K562 (cell line): Measurements from ENCODE around the gene DDX46. TPM values are rescaled to one million over a fixed set of nuclear protein-coding genes. Genes with fewer than 3 reads are reported as not detected.

Source experiments
- ATF3 ChIP-seq, 2 experiments: fragments of 450-650 bp in 1 of 2; sonication (generic) in 1 of 2; formaldehyde crosslinking in 1 of 2; IDR thresholded peaks in 1 of 2; conservative IDR thresholded peaks in 1 of 2; 2 replicates each; pipeline versions ENCODE4 v1.6.1 to v1.8.1; 2016 to 2023; ENCODE audit warnings: mild to moderate bottlenecking in 2 of 2, moderate library complexity in 2 of 2, inconsistent platforms in 1 of 2, missing genetic modification reagents in 1 of 2
- BACH1 ChIP-seq: fragments of 200-800 bp; sonication (Bioruptor generic); IDR thresholded peaks from 2 replicates; pipeline ENCODE4 v1.6.1; 2016; ENCODE audit warnings: missing genetic modification characterization, missing compliant biosample characterization
- BHLHE40 ChIP-seq: IDR thresholded peaks from 2 replicates; pipeline ENCODE4 v1.6.1; 2011; ENCODE audit warnings: low read length, improper control_type of control experiment
- C11orf30 ChIP-seq: fragments of 450-650 bp; IDR thresholded peaks from 2 replicates; pipeline ENCODE4 v1.6.1; 2016; ENCODE audit warnings: low read depth, mild to moderate bottlenecking
- FOXJ3 ChIP-seq: sonication (generic); formaldehyde crosslinking; IDR thresholded peaks from 2 replicates; pipeline ENCODE4 v1.4.0; 2020; ENCODE audit warnings: mild to moderate bottlenecking, missing genetic modification reagents
- HDAC6 ChIP-seq: IDR thresholded peaks from 2 replicates; pipeline ENCODE4 v1.6.1; 2012; ENCODE audit warnings: low read depth, mild to moderate bottlenecking, control low read depth, inconsistent platforms, low read length, moderate library complexity
- NUFIP1 ChIP-seq: fragments of 450-650 bp; IDR thresholded peaks from 2 replicates; pipeline ENCODE4 v1.6.1; 2018; ENCODE audit not compliant: partially characterized antibody
- PHTF2 ChIP-seq: fragments of 250-450 bp; sonication (Bioruptor Pico); IDR thresholded peaks from 2 replicates; pipeline ENCODE4 v1.5.0; 2021; ENCODE audit warnings: mild to moderate bottlenecking
- POLR2A ChIP-seq: fragments of 450-650 bp; conservative IDR thresholded peaks from 2 replicates; pipeline ENCODE4 v1.6.1; 2016
- PYGO2 ChIP-seq: fragments of 450-650 bp; IDR thresholded peaks from 2 replicates; pipeline ENCODE4 v1.6.1; 2016; ENCODE audit warnings: mild to moderate bottlenecking, missing genetic modification characterization, moderate library complexity, missing compliant biosample characterization
- RHOXF2B ChIP-seq: fragments of 250-450 bp; sonication (Bioruptor Pico); conservative IDR thresholded peaks from 2 replicates; pipeline ENCODE4 v1.5.1; 2021
- SIRT6 ChIP-seq: IDR thresholded peaks from one replicate; pipeline ENCODE4 v1.6.1; 2012; ENCODE audit warnings: low read depth, mild to moderate bottlenecking, control low read depth, inconsistent platforms, low read length, moderate library complexity
- SMARCA5 ChIP-seq: fragments of 450-650 bp; IDR thresholded peaks from 2 replicates; pipeline ENCODE4 v1.6.1; 2016
- SP1 ChIP-seq: sonication (generic); formaldehyde crosslinking; IDR thresholded peaks from 2 replicates; pipeline ENCODE4 v1.8.1; 2022; ENCODE audit warnings: mild to moderate bottlenecking, missing genetic modification reagents
- TOE1 ChIP-seq, 2 experiments: fragments of 450-650 bp in 1 of 2; sonication (generic) in 1 of 2; formaldehyde crosslinking in 1 of 2; IDR thresholded peaks; 2 replicates each; pipeline versions ENCODE4 v1.7.1 to v1.8.0; 2016 to 2022; ENCODE audit warnings: borderline replicate concordance in 2 of 2, mild to moderate bottlenecking in 2 of 2, antibody characterized with exemption in 1 of 2, inconsistent platforms in 1 of 2, low read depth in 1 of 2, missing genetic modification reagents in 1 of 2, moderate library complexity in 1 of 2
- ZBTB17 ChIP-seq: fragments of 450-650 bp; formaldehyde crosslinking; IDR thresholded peaks from 2 replicates; pipeline ENCODE4 v1.4.0; 2020; ENCODE audit warnings: mild to moderate bottlenecking
- ZNF140 ChIP-seq: fragments of 250-450 bp; sonication (Bioruptor Pico); IDR thresholded peaks from 2 replicates; pipeline ENCODE4 v1.8.0; 2021; ENCODE audit warnings: moderate library complexity, mild to moderate bottlenecking, inconsistent platforms
- ZNF184 ChIP-seq: sonication (generic); formaldehyde crosslinking; IDR thresholded peaks from 2 replicates; pipeline ENCODE4 v1.5.0; 2020; ENCODE audit warnings: missing genetic modification reagents
- ZNF23 ChIP-seq: fragments of 250-450 bp; sonication (Bioruptor Pico); IDR thresholded peaks from 2 replicates; pipeline ENCODE4 v1.4.0; 2020; ENCODE audit warnings: mild to moderate bottlenecking
- ZNF707 ChIP-seq: fragments of 250-450 bp; sonication (Bioruptor Pico); conservative IDR thresholded peaks from 2 replicates; pipeline ENCODE4 v1.8.0; 2022; ENCODE audit warnings: inconsistent platforms, mild to moderate bottlenecking, moderate library complexity
- polyA plus RNA-seq, 8 experiments: library from polyadenylated mRNA; depleted of rRNA in 4 of 8; stranded (reverse) in 5 of 8; unstranded in 3 of 8; fragments of >200 nt; fragmentation: Nextera tagmentation in 2 of 8; fragmentation: Illumina TruSeq in 1 of 8; extraction: Ambion mirVana in 2 of 8; extraction: Trizol in 1 of 8; gene quantifications; 2 replicates each; pipeline versions ENCODE4 v1.2.1 to v1.2.3, GENCODE V29; 2011 to 2014; ENCODE audit warnings: inconsistent platforms in 1 of 8, missing spikeins in 1 of 8
- total RNA-seq, 7 experiments: library from RNA; depleted of rRNA in 6 of 7; stranded (reverse); fragments of >200 nt in 6 of 7; fragmentation: Illumina TruSeq in 2 of 7; extraction: Trizol in 2 of 7; gene quantifications; 2 replicates each; pipeline versions ENCODE4 v1.2.1 to v1.2.3, GENCODE V29; 2011 to 2021; ENCODE audit warnings: low replicate concordance in 1 of 7
- TF ChIP-seq, protein P1 (sequence below): sonication (generic); formaldehyde crosslinking; IDR thresholded peaks from 2 replicates; pipeline ENCODE4 v1.8.1; 2023; ENCODE audit warnings: mild to moderate bottlenecking, missing genetic modification reagents
- TF ChIP-seq, protein P2 (sequence below): sonication (generic); formaldehyde crosslinking; IDR thresholded peaks from 2 replicates; pipeline ENCODE4 v1.8.0; 2022; ENCODE audit warnings: missing genetic modification reagents, mild to moderate bottlenecking, borderline replicate concordance

The DDX46 gene
- total and polyA plus RNA-seq, 9 of the 15 experiments (the other 6 are each of a cell fraction or from before 2014, with no cell fraction given): 26.2 to 99.0 (median 76.4) TPM

DNA sequence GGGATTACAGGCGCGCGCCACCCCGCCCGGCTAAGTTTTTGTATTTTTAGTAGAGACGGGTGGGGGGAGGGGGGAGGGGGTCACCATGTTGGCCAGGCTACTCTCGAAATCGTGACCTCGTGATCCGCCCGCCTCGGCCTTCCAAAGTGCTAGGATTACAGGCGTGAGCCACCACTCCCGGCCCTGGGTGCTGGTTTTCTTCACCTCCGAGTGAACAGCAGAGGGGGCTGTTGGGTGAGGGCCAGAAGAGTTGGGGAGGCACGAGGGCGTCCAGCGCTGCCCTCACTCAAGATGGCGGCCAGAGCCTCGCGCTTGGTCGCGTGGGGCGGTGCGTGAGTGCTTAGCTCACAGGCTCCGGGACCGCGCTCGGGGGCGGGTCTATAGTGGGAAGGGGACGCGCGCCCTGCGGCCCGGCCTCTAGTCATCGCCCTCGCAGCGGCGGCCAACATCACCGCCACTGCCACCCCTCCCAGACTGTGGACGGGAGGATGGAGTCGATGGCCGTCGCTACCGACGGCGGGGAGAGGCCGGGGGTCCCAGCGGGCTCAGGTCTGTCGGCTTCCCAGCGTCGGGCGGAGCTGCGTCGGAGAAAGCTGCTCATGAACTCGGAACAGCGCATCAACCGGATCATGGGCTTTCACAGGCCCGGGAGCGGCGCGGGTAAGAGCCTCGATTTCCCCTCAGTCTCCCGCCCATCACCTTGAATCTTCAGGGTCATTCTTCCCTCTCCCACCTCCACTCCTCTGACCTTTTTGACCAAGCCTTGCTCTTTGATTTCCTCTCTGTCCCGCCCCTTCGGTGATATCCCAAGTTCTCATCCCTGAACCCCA, 20.2 kb upstream of the DDX46 start, which contains the start of gene CAMLG (continued):
- TF ChIP-seq ZNF23 (CRISPR knock-in tag) (no peak), NUFIP1 (peak; percentile 41), ZNF184 (no peak), ATF3 (IDR thresholded peaks at IDR 0.05) (no peak; the same call in 1 of the 2 replicates), ATF3 (CRISPR knock-in tag; conservative IDR thresholded peaks at IDR 0.05) (peak; percentile 54; the same call in 1 of the 2 replicates), SMARCA5 (no peak), POLR2A (peak; percentile 85), TOE1 (IDR thresholded peaks at IDR 0.05; ENCODE audit: borderline replicate concordance) (peak; percentile 86), TOE1 (CRISPR knock-in tag; IDR thresholded peaks at IDR 0.05; ENCODE audit: borderline replicate concordance, low read depth) (0 out of 2 replicates have a peak, but pooled peaks have one; percentile 44), FOXJ3 (CRISPR knock-in tag) (no peak), ZNF707 (CRISPR knock-in tag) (0 out of 2 replicates have a peak, but pooled peaks have one; percentile 20), SP1 (CRISPR knock-in tag) (peak; percentile 98), PHTF2 (CRISPR knock-in tag) (no peak), BHLHE40 (peak; percentile 88), RHOXF2B (CRISPR knock-in tag) (no peak), PYGO2 (tag) (no peak), HDAC6 (no peak), BACH1 (tag) (no peak), ZBTB17 (CRISPR knock-in tag) (peak; percentile 78), SIRT6 (no peak), C11orf30 (peak; percentile 48), ZNF140 (CRISPR knock-in tag) (no peak)
- TF ChIP-seq, protein P1, sequence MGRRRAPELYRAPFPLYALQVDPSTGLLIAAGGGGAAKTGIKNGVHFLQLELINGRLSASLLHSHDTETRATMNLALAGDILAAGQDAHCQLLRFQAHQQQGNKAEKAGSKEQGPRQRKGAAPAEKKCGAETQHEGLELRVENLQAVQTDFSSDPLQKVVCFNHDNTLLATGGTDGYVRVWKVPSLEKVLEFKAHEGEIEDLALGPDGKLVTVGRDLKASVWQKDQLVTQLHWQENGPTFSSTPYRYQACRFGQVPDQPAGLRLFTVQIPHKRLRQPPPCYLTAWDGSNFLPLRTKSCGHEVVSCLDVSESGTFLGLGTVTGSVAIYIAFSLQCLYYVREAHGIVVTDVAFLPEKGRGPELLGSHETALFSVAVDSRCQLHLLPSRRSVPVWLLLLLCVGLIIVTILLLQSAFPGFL: no peak
- TF ChIP-seq, protein P2, sequence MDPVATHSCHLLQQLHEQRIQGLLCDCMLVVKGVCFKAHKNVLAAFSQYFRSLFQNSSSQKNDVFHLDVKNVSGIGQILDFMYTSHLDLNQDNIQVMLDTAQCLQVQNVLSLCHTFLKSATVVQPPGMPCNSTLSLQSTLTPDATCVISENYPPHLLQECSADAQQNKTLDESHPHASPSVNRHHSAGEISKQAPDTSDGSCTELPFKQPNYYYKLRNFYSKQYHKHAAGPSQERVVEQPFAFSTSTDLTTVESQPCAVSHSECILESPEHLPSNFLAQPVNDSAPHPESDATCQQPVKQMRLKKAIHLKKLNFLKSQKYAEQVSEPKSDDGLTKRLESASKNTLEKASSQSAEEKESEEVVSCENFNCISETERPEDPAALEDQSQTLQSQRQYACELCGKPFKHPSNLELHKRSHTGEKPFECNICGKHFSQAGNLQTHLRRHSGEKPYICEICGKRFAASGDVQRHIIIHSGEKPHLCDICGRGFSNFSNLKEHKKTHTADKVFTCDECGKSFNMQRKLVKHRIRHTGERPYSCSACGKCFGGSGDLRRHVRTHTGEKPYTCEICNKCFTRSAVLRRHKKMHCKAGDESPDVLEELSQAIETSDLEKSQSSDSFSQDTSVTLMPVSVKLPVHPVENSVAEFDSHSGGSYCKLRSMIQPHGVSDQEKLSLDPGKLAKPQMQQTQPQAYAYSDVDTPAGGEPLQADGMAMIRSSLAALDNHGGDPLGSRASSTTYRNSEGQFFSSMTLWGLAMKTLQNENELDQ: no peak
- TF ChIP-seq, all 486 proteins: peak for 161
